Measurements from ENCODE around the gene SCYGR1.

Gene SCYGR1

DNA sequence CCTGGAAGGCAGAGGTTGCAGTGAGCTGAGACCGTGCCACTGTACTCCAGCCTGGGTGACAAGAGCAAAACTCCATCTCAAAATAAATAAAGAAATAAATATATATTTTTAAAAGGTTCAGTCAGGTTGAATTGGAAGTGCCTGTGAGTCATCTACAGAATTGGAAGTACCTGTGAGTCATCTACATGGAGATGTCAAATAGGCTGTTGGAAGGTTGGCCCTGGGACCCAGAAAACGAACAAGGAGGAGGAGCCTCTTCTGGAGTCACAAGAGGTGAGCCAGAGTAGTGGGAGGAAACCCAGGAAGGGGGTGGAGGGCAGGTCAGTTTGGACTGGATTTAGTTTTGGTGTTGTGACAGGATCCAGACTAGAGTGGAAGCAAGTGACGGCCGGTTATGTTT lies 15.2 kb upstream of the SCYGR1 start:
- no peak overlapping the region for H3K4me3 ChIP-seq (ENCODE audit: low read depth, low read length)
- no peak for DNase-seq (ENCODE audit: low read depth)
- TF ChIP-seq CTCF (IDR thresholded peaks at IDR 0.05; ENCODE audit: low read depth, low read length, missing control alignments) = no peak

GRCh38 chr2:227402321-227402720 lies 14.6 kb upstream of the SCYGR1 start:
- no peak for TF ChIP-seq CTCF (IDR thresholded peaks at IDR 0.05; ENCODE audit: low read depth, low read length, missing control alignments)
- no peak for DNase-seq (ENCODE audit: low read depth)
- no peak overlapping the region for H3K4me3 ChIP-seq (ENCODE audit: low read depth, low read length)

DNA sequence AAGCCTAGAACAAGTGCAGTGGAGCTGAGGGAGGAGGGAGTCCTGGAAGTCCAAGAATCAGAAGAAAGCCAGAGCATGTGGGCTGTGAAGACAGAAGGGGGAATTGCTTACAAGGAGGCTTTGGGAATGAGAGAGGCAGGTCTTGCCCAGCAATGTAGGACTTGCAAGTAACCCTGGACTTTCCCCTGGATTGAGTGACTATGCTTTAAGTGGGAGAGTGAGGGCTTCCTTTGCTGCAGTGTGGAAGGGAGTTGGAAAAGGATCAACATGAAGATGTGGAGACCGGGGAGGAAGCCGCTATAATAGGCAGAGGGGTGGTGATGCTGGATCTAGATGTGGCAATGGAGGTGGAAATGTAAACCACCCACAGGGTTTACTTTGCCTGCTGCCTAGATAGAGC lies 13.8 kb upstream of the SCYGR1 start:
- no peak overlapping the region for H3K4me3 ChIP-seq (ENCODE audit: low read depth, low read length)
- no peak for TF ChIP-seq CTCF (IDR thresholded peaks at IDR 0.05; ENCODE audit: low read depth, low read length, missing control alignments)
- DNase-seq (ENCODE audit: low read depth) = no peak

DNA sequence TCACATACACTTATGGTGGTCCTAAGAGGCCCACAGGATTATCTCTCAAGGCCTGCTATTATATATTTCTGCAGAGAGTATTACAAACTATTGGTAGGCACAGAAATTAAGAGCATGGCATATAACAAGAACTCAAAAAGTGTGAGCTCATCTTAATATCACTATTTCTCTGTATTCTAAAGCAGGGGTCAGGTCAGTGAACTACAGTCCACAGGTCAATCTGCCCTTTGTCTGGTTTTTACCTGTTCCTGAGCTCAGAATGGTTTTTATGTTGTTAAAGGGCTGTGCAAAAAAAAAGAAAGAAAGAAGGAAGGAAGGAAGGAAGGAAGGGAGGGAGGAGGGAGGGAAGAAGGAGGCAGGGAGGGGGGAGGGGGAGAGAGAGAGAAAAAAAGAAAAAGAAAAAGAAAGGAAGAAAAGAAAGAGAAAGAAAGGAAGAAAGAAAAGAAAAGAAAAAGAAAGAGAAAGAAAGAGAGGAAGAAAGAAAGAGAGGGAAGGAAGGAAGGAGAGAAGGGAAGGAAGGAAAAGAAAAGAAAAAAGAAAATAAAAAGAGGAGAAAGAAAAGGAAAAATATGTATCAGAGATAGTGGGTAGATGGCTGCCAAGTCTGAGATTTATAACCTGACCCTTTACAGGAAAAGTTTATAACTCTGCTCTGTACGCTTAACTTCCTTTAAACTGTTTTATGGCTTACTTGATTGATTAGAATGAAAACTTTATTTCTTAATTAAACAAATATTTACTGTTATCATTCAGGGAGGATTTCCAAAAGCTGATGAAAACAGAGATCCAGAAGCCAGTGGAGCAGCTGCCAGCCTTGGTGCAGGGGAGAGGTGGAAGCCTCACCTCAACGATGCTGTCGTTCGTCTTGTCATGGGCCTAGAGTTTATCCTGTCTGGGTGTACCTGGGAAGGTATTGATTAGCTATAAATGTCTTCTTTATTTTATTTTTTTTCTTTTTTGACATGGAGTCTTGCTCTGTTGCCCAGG lies 11.2 kb upstream of the SCYGR1 start:
- no peak for TF ChIP-seq CTCF (IDR thresholded peaks at IDR 0.05; ENCODE audit: low read depth, low read length, missing control alignments)
- DNase-seq (ENCODE audit: low read depth) = no peak
- H3K4me3 ChIP-seq (ENCODE audit: low read depth, low read length) = no peak overlapping the region

DNA sequence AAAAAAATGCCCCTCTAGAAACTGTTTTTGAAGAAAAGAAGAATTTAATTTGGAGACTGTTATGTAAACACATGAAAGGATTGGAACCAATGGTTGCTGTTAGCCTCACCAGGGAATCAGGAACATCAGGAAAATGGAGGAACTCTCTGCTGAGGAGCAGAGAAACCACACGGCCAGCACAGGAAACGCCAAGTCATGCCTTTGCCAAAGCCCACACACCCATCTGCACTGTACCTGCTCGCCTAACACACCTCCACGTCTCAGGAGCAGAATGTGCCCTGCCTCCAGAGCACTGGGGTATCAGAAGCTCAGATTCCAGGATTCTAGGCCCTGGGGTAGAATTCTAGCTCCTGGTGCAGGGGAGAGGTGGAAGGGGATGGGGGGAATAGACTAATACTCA lies 9.8 kb upstream of the SCYGR1 start:
- no peak overlapping the region for H3K4me3 ChIP-seq (ENCODE audit: low read depth, low read length)
- TF ChIP-seq CTCF (IDR thresholded peaks at IDR 0.05; ENCODE audit: low read depth, low read length, missing control alignments) = no peak
- DNase-seq (ENCODE audit: low read depth) = no peak

- no peak overlapping the region for H3K4me3 ChIP-seq (ENCODE audit: low read depth, low read length)
- DNase-seq (ENCODE audit: low read depth) = no peak
- TF ChIP-seq CTCF (IDR thresholded peaks at IDR 0.05; ENCODE audit: low read depth, low read length, missing control alignments) = no peak
These were observed 7.8 kb upstream of the SCYGR1 start for GRCh38 chr2:227395556-227395955.

- no peak overlapping the region for H3K4me3 ChIP-seq (ENCODE audit: low read depth, low read length)
- no peak for TF ChIP-seq CTCF (IDR thresholded peaks at IDR 0.05; ENCODE audit: low read depth, low read length, missing control alignments)
- DNase-seq (ENCODE audit: low read depth) = no peak
These were observed 6.7 kb upstream of the SCYGR1 start for GRCh38 chr2:227394401-227394800.
